SKM-1 treated with dmso at 0.1 percent for 144 hours (cell line): Measurements from ENCODE around the gene UBE2E2.

Source experiments
- DNase-seq: peaks from one replicate; lab custom pipeline; 2025; ENCODE audit not compliant: unreplicated experiment; lab: John Stamatoyannopoulos, UW

The UBE2E2 gene

GRCh38 chr3:23567917-23568316 lies 364.8 kb downstream of the UBE2E2 start:
- no peak for DNase-seq

- no peak for DNase-seq
Observed at GRCh38 chr3:23573827-23574226, 370.7 kb downstream of the UBE2E2 start.

GRCh38 chr3:23574822-23575315 lies 371.7 kb downstream of the UBE2E2 start:
- no peak for DNase-seq

- no peak for DNase-seq
Observed at GRCh38 chr3:23575697-23576096, 372.6 kb downstream of the UBE2E2 start.

GRCh38 chr3:23576379-23576959 lies 373.3 kb downstream of the UBE2E2 start:
- no peak for DNase-seq

GRCh38 chr3:23580096-23580713 lies 377.1 kb downstream of the UBE2E2 start:
- DNase-seq = no peak

GRCh38 chr3:23583980-23584740 lies 381.0 kb downstream of the UBE2E2 start:
- no peak for DNase-seq

- no peak for DNase-seq
Observed at GRCh38 chr3:23587513-23587912, 384.4 kb downstream of the UBE2E2 start.

GRCh38 chr3:23588547-23588946 lies 385.4 kb downstream of the UBE2E2 start:
- no peak for DNase-seq

- no peak for DNase-seq
Observed at GRCh38 chr3:23589602-23590001, 386.5 kb downstream of the UBE2E2 start.

- no peak for DNase-seq
Observed at GRCh38 chr3:23590424-23591273, 387.5 kb downstream of the UBE2E2 start.

- no peak for DNase-seq
Observed at GRCh38 chr3:23591374-23591773, 388.2 kb downstream of the UBE2E2 start.

- no peak for DNase-seq
Observed at GRCh38 chr3:23592961-23593931, 390.1 kb downstream of the UBE2E2 start.

GRCh38 chr3:23594066-23594465 lies 390.9 kb downstream of the UBE2E2 start:
- no peak for DNase-seq

GRCh38 chr3:23594894-23595670 lies 392.0 kb downstream of the UBE2E2 start:
- DNase-seq = no peak

GRCh38 chr3:23595851-23596250 lies 392.7 kb downstream of the UBE2E2 start:
- no peak for DNase-seq

GRCh38 chr3:23600167-23600871 lies 397.2 kb downstream of the UBE2E2 start:
- no peak for DNase-seq

GRCh38 chr3:23601091-23601822 lies 398.1 kb downstream of the UBE2E2 start:
- no peak for DNase-seq
